ENCODE data around the gene PDIA2. TPM values are rescaled to one million over a fixed set of nuclear protein-coding genes. Genes with fewer than 3 reads are reported as not detected.

Gene PDIA2
- total and polyA plus RNA-seq, 2 donors from 2014 or later = not detected

DNA sequence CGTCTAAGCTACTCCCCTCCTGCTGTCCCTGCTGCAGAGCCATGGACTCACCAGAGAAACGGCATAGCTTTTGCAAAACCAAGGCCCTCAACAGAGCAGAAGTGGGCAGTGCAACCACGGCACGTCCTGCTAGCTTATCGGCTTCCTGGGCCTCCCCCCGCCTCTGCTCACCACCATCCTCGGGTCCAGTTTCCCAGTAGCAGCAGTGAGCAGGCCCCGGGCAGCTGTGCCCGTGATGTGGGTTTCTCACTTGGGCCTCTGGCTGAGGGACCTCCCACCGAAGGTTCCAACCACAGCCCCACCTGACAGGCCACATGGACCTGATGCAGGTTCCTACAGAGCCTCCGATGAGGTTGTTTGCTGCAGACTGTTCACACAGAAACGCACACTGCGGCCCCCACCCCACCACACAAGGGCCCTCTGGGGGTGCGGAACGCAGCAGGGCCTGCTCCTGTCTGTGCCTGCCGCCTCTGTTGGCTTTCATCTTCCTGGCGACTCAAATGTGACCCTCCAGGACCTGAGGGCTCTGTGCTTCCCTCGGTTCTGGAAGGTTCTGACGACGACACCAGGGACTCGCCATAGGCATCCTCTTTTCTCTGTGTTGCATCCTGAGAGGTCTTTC, 24.8 kb downstream of the PDIA2 start:
- no peak overlapping the region for H3K4me3 ChIP-seq (ENCODE audit: low read length in 3 of 3)
- TF ChIP-seq, protein P1, sequence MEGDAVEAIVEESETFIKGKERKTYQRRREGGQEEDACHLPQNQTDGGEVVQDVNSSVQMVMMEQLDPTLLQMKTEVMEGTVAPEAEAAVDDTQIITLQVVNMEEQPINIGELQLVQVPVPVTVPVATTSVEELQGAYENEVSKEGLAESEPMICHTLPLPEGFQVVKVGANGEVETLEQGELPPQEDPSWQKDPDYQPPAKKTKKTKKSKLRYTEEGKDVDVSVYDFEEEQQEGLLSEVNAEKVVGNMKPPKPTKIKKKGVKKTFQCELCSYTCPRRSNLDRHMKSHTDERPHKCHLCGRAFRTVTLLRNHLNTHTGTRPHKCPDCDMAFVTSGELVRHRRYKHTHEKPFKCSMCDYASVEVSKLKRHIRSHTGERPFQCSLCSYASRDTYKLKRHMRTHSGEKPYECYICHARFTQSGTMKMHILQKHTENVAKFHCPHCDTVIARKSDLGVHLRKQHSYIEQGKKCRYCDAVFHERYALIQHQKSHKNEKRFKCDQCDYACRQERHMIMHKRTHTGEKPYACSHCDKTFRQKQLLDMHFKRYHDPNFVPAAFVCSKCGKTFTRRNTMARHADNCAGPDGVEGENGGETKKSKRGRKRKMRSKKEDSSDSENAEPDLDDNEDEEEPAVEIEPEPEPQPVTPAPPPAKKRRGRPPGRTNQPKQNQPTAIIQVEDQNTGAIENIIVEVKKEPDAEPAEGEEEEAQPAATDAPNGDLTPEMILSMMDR (IDR thresholded peaks at IDR 0.05; ENCODE audit: borderline replicate concordance, extremely low read depth, insufficient read depth) = no peak
- peaks cover 2 to 20% (median 6%) of the 10 kb centered on the region in 3 donors for H3K36me3 ChIP-seq (ENCODE audit: control insufficient read depth in 2 of 3, insufficient read depth in 3 of 3, low read length in 3 of 3)
- intact Hi-C loops (cut with DNase I) = no loop called here
- no peaks in the 10 kb centered on the region for H3K4me1 ChIP-seq (ENCODE audit: control insufficient read depth in 2 of 3, insufficient read depth in 2 of 3, low read depth in 1 of 3, low read length in 3 of 3)
- H3K9me3 ChIP-seq (ENCODE audit: control insufficient read depth in 2 of 3, insufficient read depth in 1 of 3, low read length in 3 of 3) = no peaks in the 10 kb centered on the region
- FAIRE-seq = no peak
- no peak overlapping the region for H3K9ac ChIP-seq (ENCODE audit: low read length in 3 of 3)
- H3K27ac ChIP-seq (ENCODE audit: low read depth in 2 of 2, low read length in 2 of 2) = no peak overlapping the region
- DNase-seq = no peak
- no peaks in the 10 kb centered on the region for H3K27me3 ChIP-seq (ENCODE audit: control insufficient read depth, insufficient read depth, low read length)

DNA sequence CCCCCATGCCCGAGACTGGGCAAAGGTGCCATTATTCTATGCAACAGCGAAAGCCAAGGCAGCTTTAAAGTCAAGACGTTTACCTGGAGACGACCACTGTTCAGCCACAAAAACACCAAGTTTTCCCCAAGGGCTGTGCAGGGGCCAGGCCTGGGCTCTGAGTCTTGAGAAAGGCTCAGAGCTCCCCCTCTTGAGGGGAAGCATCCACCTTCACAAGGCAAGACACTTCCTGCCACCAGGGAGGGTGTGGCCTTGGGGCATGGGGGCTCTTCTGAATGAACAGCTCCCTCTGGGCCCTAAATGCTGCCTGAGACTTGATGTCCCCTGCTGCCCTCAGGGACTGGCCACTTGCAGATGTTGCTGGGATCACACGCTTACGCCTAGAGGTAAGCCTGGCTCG, 26.5 kb downstream of the PDIA2 start:
- Histone ChIP-seq H3K4me1 (ENCODE audit: control insufficient read depth in 2 of 3, insufficient read depth in 2 of 3, low read depth in 1 of 3, low read length in 3 of 3) (no peaks in the 10 kb centered on the region), H3K4me3 (ENCODE audit: low read length in 3 of 3) (no peak overlapping the region), H3K9me3 (ENCODE audit: control insufficient read depth in 2 of 3, insufficient read depth in 1 of 3, low read length in 3 of 3) (no peaks in the 10 kb centered on the region), H3K9ac (ENCODE audit: low read length in 3 of 3) (no peak overlapping the region), H3K36me3 (ENCODE audit: control insufficient read depth in 2 of 3, insufficient read depth in 3 of 3, low read length in 3 of 3) (peaks cover 2 to 27% (median 17%) of the 10 kb centered on the region in 3 donors), H3K27ac (ENCODE audit: low read depth in 2 of 2, low read length in 2 of 2) (no peak overlapping the region), H3K27me3 (ENCODE audit: control insufficient read depth, insufficient read depth, low read length) (no peaks in the 10 kb centered on the region)
- TF ChIP-seq, protein P1 (IDR thresholded peaks at IDR 0.05; ENCODE audit: borderline replicate concordance, extremely low read depth, insufficient read depth) = no peak
- intact Hi-C loops (cut with DNase I) = no loop called here
- DNase-seq (no peak), FAIRE-seq (no peak)

DNA sequence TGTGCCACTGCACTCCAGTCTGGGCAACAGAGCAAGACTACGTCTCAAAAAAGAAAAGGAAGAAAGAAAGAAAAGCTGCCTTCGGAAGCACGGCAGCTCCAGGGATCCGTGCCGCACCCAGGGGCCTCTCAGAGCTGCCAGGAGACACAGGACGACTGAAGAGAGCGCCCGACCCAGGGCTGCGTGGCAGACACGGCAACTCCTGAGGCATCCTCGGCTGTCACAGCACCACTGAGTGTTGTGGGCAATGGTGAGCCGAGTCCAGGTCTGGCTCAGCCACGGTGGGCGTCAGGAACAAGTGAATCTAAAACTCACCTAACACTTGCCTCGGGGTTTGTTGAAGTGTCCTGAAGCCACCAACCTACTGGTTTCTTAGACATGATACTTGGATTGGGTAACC, 28.8 kb downstream of the PDIA2 start:
- intact Hi-C loops (cut with DNase I) = no loop called here
- Histone ChIP-seq H3K27me3 (ENCODE audit: control insufficient read depth, insufficient read depth, low read length) (no peaks in the 10 kb centered on the region), H3K36me3 (ENCODE audit: control insufficient read depth in 2 of 3, insufficient read depth in 3 of 3, low read length in 3 of 3) (peaks cover 0 to 18% (median 18%) of the 10 kb centered on the region in 3 donors), H3K9me3 (ENCODE audit: control insufficient read depth in 2 of 3, insufficient read depth in 1 of 3, low read length in 3 of 3) (no peaks in the 10 kb centered on the region), H3K4me3 (ENCODE audit: low read length in 3 of 3) (no peak overlapping the region), H3K27ac (ENCODE audit: low read depth in 2 of 2, low read length in 2 of 2) (no peak overlapping the region), H3K9ac (ENCODE audit: low read length in 3 of 3) (no peak overlapping the region), H3K4me1 (ENCODE audit: control insufficient read depth in 2 of 3, insufficient read depth in 2 of 3, low read depth in 1 of 3, low read length in 3 of 3) (no peaks in the 10 kb centered on the region)
- FAIRE-seq (no peak), DNase-seq (no peak)
- TF ChIP-seq, protein P1 (IDR thresholded peaks at IDR 0.05; ENCODE audit: borderline replicate concordance, extremely low read depth, insufficient read depth) = no peak

DNA sequence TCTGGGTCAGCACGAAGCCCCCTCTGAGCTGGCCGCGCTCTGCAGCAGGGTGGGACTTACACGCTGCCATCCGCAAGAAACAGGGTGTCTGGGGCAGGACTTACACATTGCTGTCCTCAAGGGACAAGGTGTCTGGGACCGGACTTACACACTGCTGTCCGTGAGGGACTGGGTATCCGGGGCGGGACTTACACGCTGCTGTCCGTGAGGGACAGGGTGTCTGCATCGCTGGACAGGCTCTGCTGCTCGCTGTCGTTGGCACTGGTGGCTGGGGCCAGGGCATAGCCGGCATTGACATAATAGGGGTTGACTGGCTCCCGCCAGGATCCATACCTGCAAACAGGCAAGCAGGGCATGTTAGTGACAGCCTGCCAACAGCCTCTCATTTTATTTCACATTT, 31.4 kb downstream of the PDIA2 start:
- no peak for FAIRE-seq

More for the DNA sequence above, 31.4 kb downstream of the PDIA2 start:
- Histone ChIP-seq H3K9ac (ENCODE audit: low read length in 3 of 3) (no peak overlapping the region), H3K27ac (ENCODE audit: low read depth in 2 of 2, low read length in 2 of 2) (no peak overlapping the region), H3K4me1 (ENCODE audit: control insufficient read depth in 2 of 3, insufficient read depth in 2 of 3, low read depth in 1 of 3, low read length in 3 of 3) (no peaks in the 10 kb centered on the region), H3K36me3 (ENCODE audit: control insufficient read depth in 2 of 3, insufficient read depth in 3 of 3, low read length in 3 of 3) (peaks cover 0 to 14% (median 10%) of the 10 kb centered on the region in 3 donors), H3K27me3 (ENCODE audit: control insufficient read depth, insufficient read depth, low read length) (no peaks in the 10 kb centered on the region), H3K4me3 (ENCODE audit: low read length in 3 of 3) (no peak overlapping the region), H3K9me3 (ENCODE audit: control insufficient read depth in 2 of 3, insufficient read depth in 1 of 3, low read length in 3 of 3) (no peaks in the 10 kb centered on the region)
- TF ChIP-seq, protein P1 (IDR thresholded peaks at IDR 0.05; ENCODE audit: borderline replicate concordance, extremely low read depth, insufficient read depth) = no peak
- intact Hi-C loops (cut with DNase I) = no loop called here
- no peak for DNase-seq

All from kidney (tissue), 14 donors.